ENCODE data around the gene ADGRG3.
"Not testable (repeated sequence)": the region's sequence is repeated elsewhere in the genome, so short reads cannot be mapped to it uniquely, and the experiment has no call there.

DNA sequence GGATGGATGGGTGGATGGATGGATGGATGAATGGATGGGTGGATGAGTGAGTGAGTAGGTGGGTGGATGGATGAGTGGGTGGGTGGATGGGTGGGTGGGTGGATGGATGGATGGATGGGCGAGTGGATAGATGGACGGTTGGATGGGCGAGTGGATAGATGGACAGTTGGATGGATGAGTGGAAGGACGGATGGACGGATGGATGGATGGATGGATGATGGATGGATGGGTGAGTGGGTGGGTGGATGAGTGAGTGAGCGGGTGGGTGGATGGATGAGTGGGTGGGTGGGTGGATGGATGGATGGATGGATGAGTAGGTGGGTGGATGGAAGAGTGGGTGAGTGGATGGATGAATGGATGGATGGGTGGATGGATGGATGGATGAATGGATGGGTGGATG is 61.7 kb downstream of the ADGRG3 start:
- TF ChIP-seq CTCF, EZH2phosphoT487 (IDR thresholded peaks at IDR 0.05; ENCODE audit: low read length): not testable (repeated sequence)

Data from MM.1S (cell line).